ENCODE measurements around the gene SNAI1.
A peak's percentile ranks its signal among the peaks of the same experiment; 100 is the strongest.
"Not testable (repeated sequence)": the region's sequence is repeated elsewhere in the genome, so short reads cannot be mapped to it uniquely, and the experiment has no call there.

Gene SNAI1

GRCh38 chr20:49973981-49974380 is 8.8 kb upstream of the SNAI1 start:
- no peak for TF ChIP-seq CTCF (IDR thresholded peaks at IDR 0.05; ENCODE audit: insufficient read depth, low read depth, low read length, missing control alignments)
- no peak overlapping the region for H3K4me3 ChIP-seq (ENCODE audit: low read depth, low read length)
- DNase-seq (ENCODE audit: low read depth): no peak

- DNase-seq (ENCODE audit: low read depth): no peak
- TF ChIP-seq CTCF (IDR thresholded peaks at IDR 0.05; ENCODE audit: insufficient read depth, low read depth, low read length, missing control alignments): no peak
- H3K4me3 ChIP-seq (ENCODE audit: low read depth, low read length): no peak overlapping the region
These were observed 6.2 kb upstream of the SNAI1 start for GRCh38 chr20:49976542-49976941.

- not testable (repeated sequence) for DNase-seq (ENCODE audit: low read depth); H3K4me3 ChIP-seq (ENCODE audit: low read depth, low read length)
These were observed 5.0 kb upstream of the SNAI1 start for GRCh38 chr20:49977740-49978139.

- no peak for DNase-seq (ENCODE audit: low read depth)
- H3K4me3 ChIP-seq (ENCODE audit: low read depth, low read length): no peak overlapping the region
- no peak for TF ChIP-seq CTCF (IDR thresholded peaks at IDR 0.05; ENCODE audit: insufficient read depth, low read depth, low read length, missing control alignments)
These were observed 4.1 kb upstream of the SNAI1 start for GRCh38 chr20:49978685-49979029.

- peak; percentile 56 for DNase-seq (ENCODE audit: low read depth)
- no peak overlapping the region for H3K4me3 ChIP-seq (ENCODE audit: low read depth, low read length)
- TF ChIP-seq CTCF (IDR thresholded peaks at IDR 0.05; ENCODE audit: insufficient read depth, low read depth, low read length, missing control alignments): peak; percentile 99
These were observed 3.5 kb upstream of the SNAI1 start for GRCh38 chr20:49979030-49979832.

GRCh38 chr20:49980140-49981008 is 2.4 kb upstream of the SNAI1 start:
- no peak for TF ChIP-seq CTCF (IDR thresholded peaks at IDR 0.05; ENCODE audit: insufficient read depth, low read depth, low read length, missing control alignments)
- no peak for DNase-seq (ENCODE audit: low read depth)
- no peak overlapping the region for H3K4me3 ChIP-seq (ENCODE audit: low read depth, low read length)

GRCh38 chr20:49981218-49982071 is 1.3 kb upstream of the SNAI1 start:
- no peak for DNase-seq (ENCODE audit: low read depth)
- H3K4me3 ChIP-seq (ENCODE audit: low read depth, low read length): no peak overlapping the region
- no peak for TF ChIP-seq CTCF (IDR thresholded peaks at IDR 0.05; ENCODE audit: insufficient read depth, low read depth, low read length, missing control alignments)

Measured in GM12865 (cell line).